ENCODE results near the gene AP3S2.
A peak's percentile ranks its signal among the peaks of the same experiment; 100 is the strongest.
"Not testable (repeated sequence)": the region's sequence is repeated elsewhere in the genome, so short reads cannot be mapped to it uniquely, and the experiment has no call there.

AP3S2 gene

DNA sequence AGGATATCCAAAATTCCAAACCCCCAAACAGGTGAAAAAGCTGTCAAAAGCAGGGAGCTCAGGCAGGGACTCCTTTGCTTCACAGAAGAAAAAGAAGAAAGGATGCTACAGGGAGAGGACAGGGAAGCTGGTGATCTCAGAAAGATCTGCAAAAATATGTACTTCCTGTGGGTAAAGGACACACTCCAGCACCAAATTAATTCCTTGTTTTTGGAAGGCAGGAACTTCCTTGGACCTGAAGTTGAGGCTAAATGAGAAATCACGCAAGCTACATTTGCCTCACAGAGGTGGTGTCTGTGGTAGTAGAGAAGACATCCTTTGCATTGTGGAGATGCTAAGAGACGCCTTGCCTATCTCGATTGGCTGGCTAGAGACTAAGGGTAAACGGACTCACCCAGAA lies 52.5 kb downstream of the AP3S2 start:
- no peaks in the 10 kb centered on the region for H3K9me3 ChIP-seq (ENCODE audit: control insufficient read depth, low read length)
- H3K27me3 ChIP-seq (replicated peaks; ENCODE audit: control insufficient read depth, insufficient read depth, low read length): no peaks in the 10 kb centered on the region
- no peak overlapping the region for H3K4me3 ChIP-seq (ENCODE audit: low read length)
- no peak for DNase-seq (ENCODE audit: low read depth)
- H3K9ac ChIP-seq (ENCODE audit: low read length): no peak overlapping the region
- peaks cover 63% of the 10 kb centered on the region for H3K4me1 ChIP-seq (ENCODE audit: control insufficient read depth, insufficient read depth, low read length)
- H3K36me3 ChIP-seq (ENCODE audit: control insufficient read depth, insufficient read depth, low read length, severe bottlenecking): peaks cover 6% of the 10 kb centered on the region

DNA sequence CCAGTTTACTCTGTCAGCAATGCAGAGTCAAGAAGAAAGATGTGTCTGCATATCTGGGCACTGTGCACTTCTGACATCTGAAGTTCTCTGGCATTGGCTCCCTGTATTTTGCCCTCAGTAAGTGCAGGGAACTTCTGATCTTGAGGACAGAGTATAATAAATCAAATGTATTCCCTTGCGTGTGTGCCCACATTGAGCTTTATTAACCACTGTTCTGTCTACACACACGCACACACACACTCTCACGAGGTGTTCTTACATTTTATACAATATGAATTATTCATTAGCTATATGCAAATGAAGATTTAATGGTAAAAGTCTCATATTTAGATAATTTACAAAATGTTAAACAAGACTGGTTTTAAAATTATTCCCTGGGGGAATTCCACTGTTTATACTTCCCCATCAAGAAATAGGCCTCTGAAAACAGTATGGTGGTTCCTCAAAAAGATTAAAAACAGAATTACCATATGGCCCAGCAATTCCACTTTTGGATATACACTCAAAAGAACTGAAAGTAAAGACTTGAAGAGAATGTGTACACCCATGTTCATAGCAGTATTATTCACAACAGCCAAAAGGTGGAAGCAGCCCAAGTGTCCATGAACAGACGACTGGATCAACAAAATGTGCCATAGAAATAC lies 54.5 kb downstream of the AP3S2 start:
- Histone ChIP-seq H3K9ac (ENCODE audit: low read length) (no peak overlapping the region), H3K4me1 (ENCODE audit: control insufficient read depth, insufficient read depth, low read length) (peaks cover 58% of the 10 kb centered on the region), H3K27me3 (replicated peaks; ENCODE audit: control insufficient read depth, insufficient read depth, low read length) (no peaks in the 10 kb centered on the region), H3K4me3 (ENCODE audit: low read length) (no peak overlapping the region), H3K9me3 (ENCODE audit: control insufficient read depth, low read length) (no peaks in the 10 kb centered on the region), H3K36me3 (ENCODE audit: control insufficient read depth, insufficient read depth, low read length, severe bottlenecking) (peaks cover 16% of the 10 kb centered on the region)
- no peak for DNase-seq (ENCODE audit: low read depth)

DNA sequence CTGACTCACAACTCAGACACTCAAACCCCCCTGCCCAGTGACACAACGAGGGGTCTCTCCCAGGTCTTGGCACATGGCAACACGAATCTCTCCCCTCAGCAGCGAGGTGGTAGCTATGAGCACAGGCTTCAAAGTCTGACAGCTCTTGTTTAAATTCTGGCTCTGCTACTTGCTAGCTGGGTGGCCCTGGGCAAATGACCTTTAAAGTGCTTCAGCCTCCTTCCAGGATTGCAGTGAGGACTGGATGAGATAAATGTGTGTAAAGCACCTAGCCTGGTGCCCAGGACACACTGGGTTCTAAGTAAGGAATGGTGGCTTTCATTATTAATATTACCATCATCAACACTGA lies 56.0 kb downstream of the AP3S2 start:
- no peak for DNase-seq (ENCODE audit: low read depth)
- Histone ChIP-seq H3K27me3 (replicated peaks; ENCODE audit: control insufficient read depth, insufficient read depth, low read length) (no peaks in the 10 kb centered on the region), H3K9me3 (ENCODE audit: control insufficient read depth, low read length) (no peaks in the 10 kb centered on the region), H3K4me3 (ENCODE audit: low read length) (peak overlapping the region; percentile 74), H3K4me1 (ENCODE audit: control insufficient read depth, insufficient read depth, low read length) (peaks cover 58% of the 10 kb centered on the region), H3K36me3 (ENCODE audit: control insufficient read depth, insufficient read depth, low read length, severe bottlenecking) (peaks cover 31% of the 10 kb centered on the region), H3K9ac (ENCODE audit: low read length) (peak overlapping the region; percentile 90)

DNA sequence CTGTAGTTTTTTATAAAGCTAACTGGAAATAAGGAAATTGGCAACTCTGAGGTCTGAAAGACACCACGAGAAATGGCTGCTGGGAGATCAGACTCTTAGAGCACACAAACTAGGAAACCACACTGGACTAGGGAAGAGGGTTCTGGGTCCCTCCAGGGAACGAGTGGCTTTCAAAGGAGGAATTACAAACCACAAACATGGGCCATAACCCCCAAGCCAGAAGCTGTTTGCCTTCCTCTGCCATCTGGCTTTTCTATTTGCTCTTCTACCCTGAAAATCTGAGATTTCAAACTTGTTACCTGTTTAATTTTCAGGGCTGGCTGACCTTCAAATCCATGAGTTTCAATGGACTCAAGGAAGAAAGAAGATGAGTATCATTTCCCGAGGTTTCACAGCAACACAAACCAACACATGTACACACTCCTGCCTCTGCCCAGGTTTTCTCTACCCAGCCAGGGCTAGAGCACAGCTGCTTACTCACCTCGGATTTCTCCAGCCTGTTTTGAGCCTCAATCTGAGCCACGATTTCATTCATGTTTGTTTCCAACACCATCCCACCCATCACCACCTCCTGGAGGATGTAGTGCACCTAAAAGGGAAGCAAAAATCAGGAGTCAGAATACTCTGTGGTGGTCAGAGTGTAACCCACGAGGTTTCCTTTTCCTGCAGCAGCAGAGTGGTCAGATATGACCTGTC lies 56.5 kb downstream of the AP3S2 start:
- peak overlapping the region; percentile 74 for H3K4me3 ChIP-seq (ENCODE audit: low read length)
- H3K9ac ChIP-seq (ENCODE audit: low read length): peak overlapping the region; percentile 90
- peaks cover 34% of the 10 kb centered on the region for H3K36me3 ChIP-seq (ENCODE audit: control insufficient read depth, insufficient read depth, low read length, severe bottlenecking)
- H3K9me3 ChIP-seq (ENCODE audit: control insufficient read depth, low read length): no peaks in the 10 kb centered on the region
- peak; percentile 50 for DNase-seq (ENCODE audit: low read depth)
- H3K4me1 ChIP-seq (ENCODE audit: control insufficient read depth, insufficient read depth, low read length): peaks cover 58% of the 10 kb centered on the region
- no peaks in the 10 kb centered on the region for H3K27me3 ChIP-seq (replicated peaks; ENCODE audit: control insufficient read depth, insufficient read depth, low read length)

DNA sequence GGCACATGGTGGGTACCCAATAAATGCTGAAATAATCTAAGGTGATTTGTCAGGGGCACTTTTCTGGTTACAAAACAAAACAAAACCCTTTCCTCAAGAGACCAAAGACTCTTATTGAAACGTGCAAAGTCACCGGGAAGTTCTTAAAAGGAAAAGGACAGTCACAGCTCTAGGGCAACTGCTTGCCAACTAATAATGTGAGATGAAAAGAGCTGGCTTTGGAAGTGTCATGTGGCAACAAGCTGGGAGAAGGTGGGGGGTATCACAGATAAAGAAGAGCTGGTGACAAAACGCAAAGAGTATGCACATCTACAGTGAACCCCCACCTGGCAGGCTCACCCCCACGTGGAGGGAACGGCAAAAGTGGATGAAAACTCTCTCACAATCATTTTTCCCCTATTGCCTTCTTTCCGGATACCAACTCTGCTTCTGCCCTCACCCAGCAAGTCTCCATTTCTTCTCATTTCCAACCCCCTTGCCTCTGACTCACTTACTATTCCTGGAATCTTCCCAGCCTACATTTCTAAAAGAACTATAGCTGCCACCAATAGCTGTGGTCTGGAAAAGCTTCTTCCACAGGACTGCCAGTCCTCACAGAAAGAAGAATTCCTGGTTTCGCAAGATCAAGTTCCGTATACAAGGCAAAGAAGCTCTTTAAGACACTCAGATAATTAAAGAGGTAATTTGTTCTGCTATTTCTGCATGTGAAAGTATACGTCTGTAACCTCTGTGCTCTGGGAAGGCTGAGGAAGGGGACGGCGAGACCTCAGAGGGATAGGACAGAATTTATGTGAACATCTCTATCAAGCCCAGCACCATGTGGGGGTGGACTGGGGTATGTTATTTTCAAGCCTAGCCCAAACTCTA lies 57.3 kb downstream of the AP3S2 start:
- H3K9me3 ChIP-seq (ENCODE audit: control insufficient read depth, low read length): no peaks in the 10 kb centered on the region
- H3K9ac ChIP-seq (ENCODE audit: low read length): peak overlapping the region; percentile 90
- no peaks in the 10 kb centered on the region for H3K27me3 ChIP-seq (replicated peaks; ENCODE audit: control insufficient read depth, insufficient read depth, low read length)
- H3K4me3 ChIP-seq (ENCODE audit: low read length): peak overlapping the region; percentile 74
- DNase-seq (ENCODE audit: low read depth): peak; percentile 97
- H3K36me3 ChIP-seq (ENCODE audit: control insufficient read depth, insufficient read depth, low read length, severe bottlenecking): peaks cover 36% of the 10 kb centered on the region
- peaks cover 59% of the 10 kb centered on the region for H3K4me1 ChIP-seq (ENCODE audit: control insufficient read depth, insufficient read depth, low read length)

DNA sequence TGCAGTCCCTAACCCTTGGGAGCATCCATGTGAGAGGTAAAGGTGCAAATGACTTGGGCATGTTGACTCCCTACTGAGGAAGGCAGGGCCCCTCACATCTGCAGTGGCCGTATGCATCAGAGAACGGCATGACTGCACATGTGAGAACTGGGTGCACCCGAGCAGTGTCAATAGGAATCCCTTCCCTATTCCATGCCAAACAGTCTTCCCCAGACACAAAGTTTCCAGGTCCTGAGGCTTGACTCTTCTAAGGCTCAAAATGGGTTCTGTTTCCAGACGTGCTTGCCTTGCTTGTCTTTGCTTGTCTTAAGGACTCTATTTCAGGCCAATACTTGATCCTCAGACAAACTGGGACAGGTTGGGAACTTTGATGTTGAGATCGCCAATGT lies 58.6 kb downstream of the AP3S2 start:
- Histone ChIP-seq H3K9me3 (ENCODE audit: control insufficient read depth, low read length) (no peaks in the 10 kb centered on the region), H3K27me3 (replicated peaks; ENCODE audit: control insufficient read depth, insufficient read depth, low read length) (no peaks in the 10 kb centered on the region), H3K4me1 (ENCODE audit: control insufficient read depth, insufficient read depth, low read length) (peaks cover 62% of the 10 kb centered on the region), H3K4me3 (ENCODE audit: low read length) (no peak overlapping the region), H3K9ac (ENCODE audit: low read length) (no peak overlapping the region), H3K36me3 (ENCODE audit: control insufficient read depth, insufficient read depth, low read length, severe bottlenecking) (peaks cover 36% of the 10 kb centered on the region)
- DNase-seq (ENCODE audit: low read depth): no peak

DNA sequence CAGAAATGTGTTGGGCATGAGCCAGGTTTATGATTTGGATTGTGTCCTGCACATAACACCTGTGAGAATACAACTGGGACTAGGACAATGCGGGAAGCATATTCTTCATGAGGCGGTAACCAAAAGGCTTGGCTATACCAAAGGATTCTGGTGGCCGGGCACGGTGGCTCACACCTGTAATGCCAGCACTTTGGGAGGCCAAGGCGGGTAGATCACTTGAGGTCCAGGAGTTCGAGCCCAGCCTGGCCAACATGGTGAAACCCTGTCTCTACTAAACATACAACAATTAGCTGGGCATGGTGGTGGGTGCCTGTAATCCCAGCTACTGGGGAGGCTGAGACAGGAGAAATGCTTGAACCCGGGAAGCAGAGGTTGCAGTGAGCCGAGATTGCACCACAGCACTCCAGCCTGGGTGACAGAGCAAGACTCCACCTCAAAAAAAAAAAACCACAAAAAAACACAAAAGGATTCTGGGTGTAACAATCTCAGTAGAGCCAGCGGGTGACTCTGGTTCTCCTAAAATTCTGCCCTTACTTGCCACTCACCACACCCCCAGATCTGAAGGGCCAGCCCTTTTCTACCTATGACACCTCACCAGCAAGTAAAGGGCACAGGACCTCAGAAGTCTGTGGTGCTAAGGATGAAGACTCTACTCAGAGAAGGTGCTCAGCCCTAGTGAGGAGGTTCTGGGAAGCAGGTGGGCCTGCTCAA lies 59.2 kb downstream of the AP3S2 start:
- Histone ChIP-seq H3K36me3 (ENCODE audit: control insufficient read depth, insufficient read depth, low read length, severe bottlenecking) (peaks cover 32% of the 10 kb centered on the region), H3K4me1 (ENCODE audit: control insufficient read depth, insufficient read depth, low read length) (peaks cover 62% of the 10 kb centered on the region)
- not testable (repeated sequence) for DNase-seq (ENCODE audit: low read depth); H3K9ac ChIP-seq (ENCODE audit: low read length); H3K4me3 ChIP-seq (ENCODE audit: low read length); H3K9me3 ChIP-seq (ENCODE audit: control insufficient read depth, low read length); H3K27me3 ChIP-seq (replicated peaks; ENCODE audit: control insufficient read depth, insufficient read depth, low read length)

DNA sequence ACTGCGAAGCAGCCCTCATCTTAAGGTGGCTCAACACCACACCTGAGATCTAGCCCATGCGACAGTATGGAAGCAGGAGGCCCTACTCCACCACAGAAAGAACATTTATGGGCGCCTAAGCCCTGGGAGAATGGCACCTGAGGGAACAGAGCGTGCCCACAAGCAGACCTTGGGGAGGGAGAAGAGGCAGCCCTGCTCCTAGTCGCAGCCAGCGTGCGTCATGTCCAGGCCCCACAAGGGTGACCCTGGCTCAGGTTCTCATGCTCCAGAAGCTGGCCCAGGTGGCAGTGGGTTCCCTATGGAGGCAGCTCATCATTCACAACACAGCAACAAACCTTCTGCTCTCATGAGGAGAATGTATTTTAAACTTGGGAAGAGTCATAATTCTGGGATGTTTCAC lies 59.8 kb downstream of the AP3S2 start:
- Histone ChIP-seq H3K9me3 (ENCODE audit: control insufficient read depth, low read length) (no peaks in the 10 kb centered on the region), H3K9ac (ENCODE audit: low read length) (no peak overlapping the region), H3K36me3 (ENCODE audit: control insufficient read depth, insufficient read depth, low read length, severe bottlenecking) (peaks cover 30% of the 10 kb centered on the region), H3K27me3 (replicated peaks; ENCODE audit: control insufficient read depth, insufficient read depth, low read length) (no peaks in the 10 kb centered on the region), H3K4me3 (ENCODE audit: low read length) (no peak overlapping the region), H3K4me1 (ENCODE audit: control insufficient read depth, insufficient read depth, low read length) (peaks cover 62% of the 10 kb centered on the region)
- no peak for DNase-seq (ENCODE audit: low read depth)

DNA sequence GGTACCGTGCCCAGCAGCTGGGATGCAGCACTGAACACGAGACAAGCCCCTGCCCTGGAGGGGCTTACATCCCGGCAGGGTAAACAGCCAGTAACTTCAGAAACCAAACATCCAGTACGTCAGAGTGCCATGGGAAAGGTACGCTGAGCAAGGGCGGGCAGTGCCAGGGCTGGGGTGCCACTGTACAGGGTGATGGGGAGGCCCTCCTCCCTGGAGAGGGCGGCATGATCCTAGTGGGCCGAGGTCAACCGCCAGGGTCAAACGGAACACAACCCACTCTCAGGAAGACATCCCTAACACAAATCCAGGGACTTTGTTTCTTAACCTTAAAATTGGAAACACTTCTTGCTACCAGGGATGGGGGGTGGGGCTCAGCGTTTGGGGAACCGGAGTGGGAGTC lies 63.2 kb downstream of the AP3S2 start:
- H3K36me3 ChIP-seq (ENCODE audit: control insufficient read depth, insufficient read depth, low read length, severe bottlenecking): peaks cover 30% of the 10 kb centered on the region
- H3K4me3 ChIP-seq (ENCODE audit: low read length): no peak overlapping the region
- H3K4me1 ChIP-seq (ENCODE audit: control insufficient read depth, insufficient read depth, low read length): peaks cover 54% of the 10 kb centered on the region
- no peak overlapping the region for H3K9ac ChIP-seq (ENCODE audit: low read length)
- no peaks in the 10 kb centered on the region for H3K27me3 ChIP-seq (replicated peaks; ENCODE audit: control insufficient read depth, insufficient read depth, low read length)
- DNase-seq (ENCODE audit: low read depth): no peak
- H3K9me3 ChIP-seq (ENCODE audit: control insufficient read depth, low read length): no peaks in the 10 kb centered on the region

DNA sequence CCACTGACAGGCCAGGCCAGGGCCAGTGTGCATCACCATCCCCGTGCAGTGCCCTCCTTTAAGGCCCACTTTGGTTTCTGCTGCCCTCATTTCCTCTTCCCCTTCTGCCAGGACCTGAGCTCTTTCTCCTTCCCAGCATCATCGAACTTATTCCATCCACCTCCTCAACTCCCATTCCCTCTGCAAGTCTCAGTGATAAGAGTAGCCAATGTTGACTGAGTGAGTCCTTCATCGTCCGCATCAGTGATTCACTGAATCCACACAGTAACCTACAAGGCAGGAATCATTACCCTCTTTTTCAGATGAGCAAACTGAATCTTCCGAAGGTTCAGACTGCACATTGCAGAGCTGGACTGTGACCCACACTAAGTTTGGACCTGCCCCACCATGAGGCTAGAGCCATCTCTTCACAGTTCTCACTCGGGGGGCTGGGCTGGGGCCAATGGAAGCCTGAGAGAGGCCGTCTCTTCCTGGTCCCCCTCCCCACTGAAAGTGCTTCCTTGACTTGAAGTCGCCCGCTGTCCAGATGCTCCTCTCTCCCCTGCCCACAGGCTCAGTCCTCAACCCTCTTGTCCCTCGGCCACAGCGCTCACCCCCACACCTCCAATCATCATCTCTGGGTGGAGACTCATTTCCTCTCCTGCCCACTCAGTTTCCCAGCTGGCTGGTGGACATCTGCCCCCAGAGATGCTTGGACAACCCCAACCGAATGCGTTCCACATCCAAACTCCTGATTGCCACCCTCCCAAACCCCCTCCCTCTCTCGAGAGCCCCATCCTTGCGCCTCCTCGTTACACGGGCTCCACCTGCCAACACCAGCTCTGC lies 64.0 kb downstream of the AP3S2 start:
- H3K4me1 ChIP-seq (ENCODE audit: control insufficient read depth, insufficient read depth, low read length): peaks cover 46% of the 10 kb centered on the region
- peaks cover 25% of the 10 kb centered on the region for H3K36me3 ChIP-seq (ENCODE audit: control insufficient read depth, insufficient read depth, low read length, severe bottlenecking)
- H3K4me3 ChIP-seq (ENCODE audit: low read length): no peak overlapping the region
- no peaks in the 10 kb centered on the region for H3K9me3 ChIP-seq (ENCODE audit: control insufficient read depth, low read length)
- peak overlapping the region; percentile 80 for H3K9ac ChIP-seq (ENCODE audit: low read length)
- no peaks in the 10 kb centered on the region for H3K27me3 ChIP-seq (replicated peaks; ENCODE audit: control insufficient read depth, insufficient read depth, low read length)
- no peak for DNase-seq (ENCODE audit: low read depth)
